GM23338 (cell line): Measurements from ENCODE around the gene PSPC1. TPM values are rescaled to one million over a fixed set of nuclear protein-coding genes. Genes with fewer than 3 reads are reported as not detected.

Experiments
- ATAC-seq: fragments of 200-7000 bp; cut with Tn5 transposase; 3 replicates; pipeline ENCODE4 v1.9.1; 2020
- DNase-seq: peaks from one replicate; pipeline ENCODE4 v3.0.0-alpha.2; 2015; ENCODE audit warnings: low spot score
- H2AFZ ChIP-seq: fragments of 200-600 bp; sonication (generic); 2 replicates; pipeline ENCODE4 v1.8.0; 2016; ENCODE audit warnings: antibody characterized with exemption, mild to moderate bottlenecking, moderate library complexity
- H3F3A ChIP-seq: fragments of 200-600 bp; sonication (generic); replicated peaks from 2 replicates; pipeline ENCODE4 v1.8.0; 2017; ENCODE audit warnings: antibody characterized with exemption, mixed run types, low read depth
- H3K27ac ChIP-seq: fragments of 200-600 bp; sonication (generic); 2 replicates; pipeline ENCODE4 v1.6.1; 2016; ENCODE audit warnings: low read depth
- H3K27me3 ChIP-seq: fragments of 200-600 bp; sonication (generic); 2 replicates; pipeline ENCODE4 v1.8.0; 2016; ENCODE audit warnings: mild to moderate bottlenecking, mixed run types, moderate library complexity; ENCODE audit not compliant: insufficient read depth
- H3K36me3 ChIP-seq: fragments of 200-600 bp; sonication (generic); 2 replicates; pipeline ENCODE4 v1.8.0; 2016; ENCODE audit warnings: mild to moderate bottlenecking; ENCODE audit not compliant: insufficient read depth
- H3K4me1 ChIP-seq: fragments of 200-600 bp; sonication (generic); 2 replicates; pipeline ENCODE4 v1.8.0; 2016; ENCODE audit warnings: mild to moderate bottlenecking, moderate library complexity; ENCODE audit not compliant: insufficient read depth
- H3K4me2 ChIP-seq: fragments of 200-600 bp; sonication (generic); 2 replicates; pipeline ENCODE4 v1.7.1; 2017; ENCODE audit warnings: mixed run types
- H3K4me3 ChIP-seq: fragments of 200-600 bp; sonication (generic); 2 replicates; pipeline ENCODE4 v1.6.1; 2016; ENCODE audit warnings: mixed run types
- H3K79me2 ChIP-seq: fragments of 200-600 bp; sonication (generic); replicated peaks from 2 replicates; pipeline ENCODE4 v1.8.0; 2017; ENCODE audit warnings: mild to moderate bottlenecking; ENCODE audit not compliant: insufficient read depth
- H3K9me2 ChIP-seq: fragments of 200-600 bp; sonication (generic); 2 replicates; pipeline ENCODE4 v1.8.0; 2017; ENCODE audit not compliant: insufficient read depth
- H4K20me1 ChIP-seq: fragments of 200-600 bp; sonication (generic); replicated peaks from 2 replicates; pipeline ENCODE4 v1.8.0; 2017; ENCODE audit warnings: mild to moderate bottlenecking; ENCODE audit not compliant: insufficient read depth
- H3K27ac Mint-ChIP-seq: 2 replicates; pipeline ENCODE4 v1.8.0; 2020; ENCODE audit warnings: inconsistent platforms, mild to moderate bottlenecking, moderate library complexity, mixed read lengths
- H3K27me3 Mint-ChIP-seq: 3 replicates; pipeline ENCODE4 v1.8.0; 2022; ENCODE audit warnings: low read depth, mild to moderate bottlenecking, moderate library complexity, mixed read lengths, inconsistent platforms; ENCODE audit not compliant: insufficient read depth, poor library complexity
- H3K36me3 Mint-ChIP-seq: 3 replicates; pipeline ENCODE4 v1.8.0; 2021; ENCODE audit warnings: low read depth, mild to moderate bottlenecking, inconsistent platforms, moderate library complexity, mixed read lengths
- H3K4me1 Mint-ChIP-seq: 3 replicates; pipeline ENCODE4 v1.8.0; 2020; ENCODE audit warnings: mild to moderate bottlenecking, inconsistent platforms, mixed read lengths
- H3K4me3 Mint-ChIP-seq: 3 replicates; pipeline ENCODE4 v1.8.0; 2021; ENCODE audit warnings: moderate library complexity, mild to moderate bottlenecking, inconsistent platforms, mixed read lengths
- H3K9me3 Mint-ChIP-seq: 3 replicates; pipeline ENCODE4 v1.8.0; 2020; ENCODE audit warnings: moderate library complexity, mild to moderate bottlenecking, inconsistent platforms, mixed read lengths
- CREB1 ChIP-seq: fragments of 250-450 bp; sonication (Bioruptor Pico); IDR thresholded peaks from 2 replicates; pipeline ENCODE4 v1.5.0; 2020; ENCODE audit warnings: low read depth, mild to moderate bottlenecking, moderate library complexity
- CTCF ChIP-seq, 2 experiments: fragments of 200-600 bp in 1 of 2; sonication (generic) in 1 of 2; conservative IDR thresholded peaks; 2 replicates each; pipeline versions ENCODE4 v1.5.1 to v1.6.1; 2016 to 2017; ENCODE audit warnings: antibody characterized with exemption in 2 of 2, low read depth in 2 of 2, mild to moderate bottlenecking in 2 of 2, moderate library complexity in 1 of 2
- EZH2phosphoT487 ChIP-seq: fragments of 200-600 bp; sonication (generic); IDR thresholded peaks from one replicate; pipeline ENCODE4 v1.8.1; 2018; ENCODE audit warnings: antibody characterized with exemption; ENCODE audit not compliant: unreplicated experiment
- JUNB ChIP-seq: IDR thresholded peaks from one replicate; pipeline ENCODE4 v1.6.1; 2016; ENCODE audit warnings: antibody characterized with exemption; ENCODE audit not compliant: unreplicated experiment
- REST ChIP-seq: IDR thresholded peaks from one replicate; pipeline ENCODE4 v1.6.1; 2018; ENCODE audit warnings: antibody characterized with exemption; ENCODE audit not compliant: unreplicated experiment
- ZNF114 ChIP-seq: fragments of 250-450 bp; sonication (Bioruptor Pico); IDR thresholded peaks from 2 replicates; pipeline ENCODE4 v1.5.0; 2020; ENCODE audit warnings: mild to moderate bottlenecking, moderate library complexity
- ZNF331 ChIP-seq: fragments of 250-450 bp; sonication (Bioruptor Pico); IDR thresholded peaks from 2 replicates; pipeline ENCODE4 v1.5.0; 2020; ENCODE audit warnings: low read depth, mild to moderate bottlenecking, moderate library complexity
- ZNF462 ChIP-seq: fragments of 250-450 bp; sonication (Bioruptor Pico); IDR thresholded peaks from 2 replicates; pipeline ENCODE4 v1.5.0; 2020; ENCODE audit warnings: mild to moderate bottlenecking, moderate library complexity
- polyA plus RNA-seq: library from polyadenylated mRNA; unstranded; fragments of >200 nt; fragmentation: Nextera tagmentation; extraction: Ambion mirVana; gene quantifications from 2 replicates; pipeline ENCODE4 v1.2.1, GENCODE V29; 2016
- total RNA-seq: library from RNA; depleted of rRNA; stranded (reverse); fragments of >200 nt; shearing (Covaris generic); gene quantifications from 2 replicates; pipeline ENCODE4 v1.2.3, GENCODE V29; 2014

PSPC1 gene
- total and polyA plus RNA-seq, 2 experiments from 2014 or later = 38.2 to 80.2 TPM

DNA sequence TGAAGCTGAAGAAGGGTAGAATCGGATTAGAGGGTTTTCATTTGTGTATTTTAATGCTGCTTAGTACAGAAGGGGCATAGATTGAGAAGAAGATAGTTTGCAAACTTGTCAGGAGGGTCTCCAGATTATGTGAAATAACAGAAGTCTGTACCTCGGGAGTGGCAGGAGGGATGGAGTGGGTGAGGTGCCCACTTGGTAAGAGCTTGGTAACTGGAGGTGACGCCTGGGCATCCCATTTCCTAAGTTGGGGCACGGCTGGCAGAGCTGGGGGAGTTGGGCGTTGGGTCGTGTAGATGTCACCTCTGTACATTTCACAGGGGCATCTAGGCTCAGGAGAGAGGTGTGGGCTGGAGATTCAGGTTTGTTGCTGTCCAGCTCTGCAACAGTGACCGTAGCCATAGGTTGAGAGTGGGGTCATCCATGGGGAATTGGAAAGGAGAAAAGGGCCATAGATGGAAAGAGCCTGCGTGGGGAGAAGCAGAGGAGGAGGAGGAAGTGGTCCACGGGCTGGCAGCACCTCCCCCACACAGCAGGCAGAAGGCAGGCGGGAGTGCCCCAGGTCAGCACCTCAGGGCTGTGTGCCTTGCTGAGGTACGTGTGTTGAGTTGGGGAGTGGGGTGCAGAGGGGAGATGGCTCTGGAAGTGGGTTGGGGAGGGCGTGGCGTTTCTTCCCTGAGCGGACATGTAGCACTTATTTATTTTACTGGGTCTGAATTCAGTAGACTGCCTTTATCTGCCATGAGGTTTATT is 118.1 kb downstream of the PSPC1 start:
- Histone ChIP-seq H3K4me3 (no peak overlapping the region), H3K9me2 (no peaks in the 10 kb centered on the region), H3K4me1 (no peaks in the 10 kb centered on the region), H3K4me2 (no peak overlapping the region), H2AFZ (no peak overlapping the region), H3F3A (peaks cover 18% of the 10 kb centered on the region; the same call in 1 of the 2 replicates), H3K79me2 (no peaks in the 10 kb centered on the region), H3K36me3 (peaks cover 10% of the 10 kb centered on the region; the same call in 1 of the 2 replicates), H3K27ac (0 out of 2 replicates have a peak overlapping the region, but pooled peaks have one; percentile 32), H3K27me3 (no peaks in the 10 kb centered on the region), H4K20me1 (peaks cover 8% of the 10 kb centered on the region)
- peaks cover 2% of the 10 kb centered on the region for H3K27me3 Mint-ChIP-seq
- DNase-seq (no peak), ATAC-seq (peak; percentile 49)
- H3K27ac Mint-ChIP-seq = peak overlapping the region; percentile 73
- H3K4me1 Mint-ChIP-seq = peaks cover 10% of the 10 kb centered on the region
- H3K9me3 Mint-ChIP-seq = no peaks in the 10 kb centered on the region
- TF ChIP-seq ZNF114 (CRISPR knock-in tag) (no peak), CTCF (conservative IDR thresholded peaks at IDR 0.05; ENCODE audit: low read depth in 2 of 2) (no peak), EZH2phosphoT487 (no peak), ZNF331 (CRISPR knock-in tag) (no peak)
- no peak overlapping the region for H3K4me3 Mint-ChIP-seq
- peaks cover 50% of the 10 kb centered on the region for H3K36me3 Mint-ChIP-seq

- Mint-ChIP-seq H3K36me3 (peaks cover 50% of the 10 kb centered on the region), H3K4me3 (no peak overlapping the region), H3K4me1 (peaks cover 10% of the 10 kb centered on the region), H3K9me3 (no peaks in the 10 kb centered on the region), H3K27ac (no peak overlapping the region), H3K27me3 (peaks cover 2% of the 10 kb centered on the region)
- Histone ChIP-seq H4K20me1 (peaks cover 6% of the 10 kb centered on the region), H3K4me3 (no peak overlapping the region), H3K27ac (no peak overlapping the region), H3F3A (peaks cover 18% of the 10 kb centered on the region; the same call in 1 of the 2 replicates), H3K9me2 (no peaks in the 10 kb centered on the region), H3K36me3 (peaks cover 19% of the 10 kb centered on the region), H3K4me2 (no peak overlapping the region), H3K79me2 (no peaks in the 10 kb centered on the region), H2AFZ (no peak overlapping the region), H3K27me3 (no peaks in the 10 kb centered on the region), H3K4me1 (no peaks in the 10 kb centered on the region)
- DNase-seq (no peak), ATAC-seq (no peak)
- TF ChIP-seq CREB1 (CRISPR knock-in tag) = no peak
- no peak for TF ChIP-seq JUNB
- TF ChIP-seq REST = no peak
- TF ChIP-seq ZNF462 (CRISPR knock-in tag) = no peak
Observed at GRCh38 chr13:19663416-19663979, 119.2 kb downstream of the PSPC1 start.
